Hindlimb muscle (tissue), 1 donor: ENCODE measurements around the gene ZEB1. TPM values are rescaled to one million over a fixed set of nuclear protein-coding genes. Genes with fewer than 3 reads are reported as not detected.
"Not testable (repeated sequence)": the region's sequence is repeated elsewhere in the genome, so short reads cannot be mapped to it uniquely, and the experiment has no call there.

Source experiments
- DNase-seq: peaks from one replicate; pipeline ENCODE4 v3.0.0-alpha.2; 2013
- polyA plus RNA-seq: library from polyadenylated mRNA; unstranded; fragments of 120-200 nt; gene quantifications from one replicate; pipeline ENCODE4 v1.2.1, GENCODE V29; 2013; ENCODE audit not compliant: insufficient read length

ZEB1 gene
- polyA plus RNA-seq, 1 donor = 44.9 TPM

DNA sequence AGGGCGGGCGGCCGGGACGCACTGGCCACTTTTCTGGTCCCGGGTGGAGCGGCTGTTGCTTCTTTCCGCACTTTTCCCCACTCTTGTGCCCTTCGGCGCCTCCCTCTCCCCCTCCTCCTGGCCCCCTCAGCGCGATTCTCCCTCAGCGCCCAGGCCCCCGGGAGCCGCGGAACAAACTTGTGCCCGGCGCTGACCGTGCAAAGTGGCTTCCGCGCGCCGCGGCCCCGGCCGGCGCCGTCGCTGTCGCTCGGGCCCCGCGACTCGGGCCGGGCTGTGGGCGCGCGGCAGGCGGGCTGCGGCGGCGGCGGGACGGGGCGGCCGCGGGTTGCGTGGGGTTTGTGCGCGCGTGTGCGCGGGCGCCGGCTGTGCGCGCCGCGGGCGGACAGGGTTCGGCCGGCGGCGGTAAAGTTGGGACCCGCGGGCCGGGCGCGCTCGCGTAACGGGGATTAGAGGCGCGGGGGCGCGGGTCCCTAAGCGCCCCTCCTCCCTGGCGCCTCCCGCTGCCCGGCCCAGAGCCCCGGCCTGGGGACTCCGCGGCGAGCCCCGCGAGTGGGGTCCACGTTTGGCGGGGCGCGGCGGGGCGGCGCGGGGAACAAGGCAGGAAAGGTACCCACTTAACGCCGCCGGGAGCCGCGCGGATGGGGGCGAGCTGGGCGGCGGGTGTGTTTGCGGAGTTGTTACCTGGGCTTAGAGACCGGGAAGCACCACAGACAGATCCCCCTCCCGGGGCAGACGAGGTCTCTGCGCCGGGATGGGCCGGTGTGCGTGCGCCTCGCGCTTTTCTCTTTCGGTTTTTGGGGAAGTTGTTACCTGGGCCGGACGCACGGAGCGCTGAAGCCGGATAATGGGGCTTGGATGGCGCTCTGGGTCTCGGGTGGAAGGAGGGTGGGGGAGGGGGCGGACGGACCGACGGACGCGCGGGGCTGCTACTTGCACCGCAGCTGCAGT, 860 bp downstream of the ZEB1 start:
- DNase-seq = peak; percentile 62

DNA sequence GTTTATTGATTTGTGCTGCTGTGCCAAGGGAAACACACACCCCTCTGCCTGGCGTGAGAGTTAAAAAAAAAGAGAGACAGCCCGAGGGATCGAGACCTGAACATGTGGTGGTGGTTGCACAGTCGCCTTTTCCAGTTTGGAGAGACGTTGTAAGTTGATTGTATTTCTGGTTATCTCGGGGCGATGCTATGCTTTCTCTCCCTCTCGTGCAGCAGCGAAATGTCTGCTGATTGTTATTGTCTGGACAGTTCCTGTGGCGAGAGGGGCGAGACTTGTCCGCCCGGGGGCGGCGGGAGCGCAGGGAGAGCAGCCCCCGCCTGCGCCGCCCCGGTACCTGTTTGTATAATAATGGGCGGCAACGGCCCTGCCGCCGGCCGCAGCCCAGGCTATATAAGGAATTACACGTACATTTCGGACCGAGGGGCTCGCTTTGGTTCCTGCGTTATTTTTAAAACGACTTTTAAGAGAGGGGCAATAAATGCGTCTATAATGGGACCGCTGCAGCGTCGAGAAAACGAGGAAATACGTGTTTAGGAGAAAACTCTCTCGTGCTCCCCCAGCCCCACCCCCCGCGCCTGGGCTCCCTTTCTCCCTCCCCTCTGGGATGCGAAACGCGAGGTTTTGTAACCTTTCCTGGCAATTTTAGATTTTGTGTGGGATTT, 1.7 kb downstream of the ZEB1 start:
- peak; percentile 65 for DNase-seq

DNA sequence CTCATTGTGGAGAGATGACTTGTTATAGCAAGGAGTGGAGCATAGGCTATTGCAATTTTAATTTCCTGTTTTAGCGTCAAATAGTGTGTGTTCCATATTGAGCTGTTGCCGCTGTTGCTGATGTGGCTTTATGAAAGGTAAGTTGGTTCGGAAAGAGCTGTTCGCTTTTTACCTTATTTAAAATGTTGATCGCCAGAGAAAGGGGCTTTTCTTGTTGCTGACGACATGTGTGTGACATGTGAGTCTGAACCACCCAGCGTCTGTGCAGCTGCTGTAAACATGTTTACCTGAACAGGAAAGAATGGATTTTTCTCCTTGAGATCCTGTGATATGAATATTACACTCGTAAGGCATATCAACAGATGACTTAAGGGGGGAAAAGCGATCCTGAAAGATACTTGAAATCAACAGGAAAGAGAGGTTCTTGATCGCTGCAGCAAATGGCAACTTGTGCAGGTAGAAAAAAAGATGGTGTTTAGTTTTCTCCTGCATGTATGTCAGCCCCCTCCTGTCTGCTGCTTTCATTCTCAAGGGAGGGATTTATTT, 2.5 kb downstream of the ZEB1 start:
- DNase-seq = peak; percentile 40

- no peak for DNase-seq
Observed at GRCh38 chr10:31322647-31323046, 3.6 kb downstream of the ZEB1 start.

GRCh38 chr10:31340343-31340742, 21.3 kb downstream of the ZEB1 start:
- no peak for DNase-seq

- no peak for DNase-seq
Observed at GRCh38 chr10:31341552-31341951, 22.5 kb downstream of the ZEB1 start.

DNA sequence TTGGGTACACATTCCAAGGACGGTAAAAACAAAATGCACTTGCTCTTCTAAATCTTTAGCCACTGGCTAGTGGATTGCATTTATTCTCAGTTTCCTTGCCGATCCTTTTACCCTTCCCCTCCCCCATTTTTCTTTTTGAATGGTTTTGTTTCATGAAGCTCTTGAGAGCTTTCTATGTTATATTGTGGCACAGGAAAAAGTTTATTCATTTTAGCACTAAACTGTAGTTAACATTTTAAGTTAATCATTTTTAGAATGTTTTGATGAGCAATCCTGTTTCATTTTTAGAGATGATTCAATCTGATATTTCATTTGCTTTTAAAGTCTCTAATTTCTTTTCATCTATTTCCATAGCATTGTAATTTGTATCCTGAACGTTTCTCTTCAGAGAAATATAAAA, 24.0 kb downstream of the ZEB1 start:
- DNase-seq = no peak

GRCh38 chr10:31343551-31343950, 24.5 kb downstream of the ZEB1 start:
- no peak for DNase-seq

DNA sequence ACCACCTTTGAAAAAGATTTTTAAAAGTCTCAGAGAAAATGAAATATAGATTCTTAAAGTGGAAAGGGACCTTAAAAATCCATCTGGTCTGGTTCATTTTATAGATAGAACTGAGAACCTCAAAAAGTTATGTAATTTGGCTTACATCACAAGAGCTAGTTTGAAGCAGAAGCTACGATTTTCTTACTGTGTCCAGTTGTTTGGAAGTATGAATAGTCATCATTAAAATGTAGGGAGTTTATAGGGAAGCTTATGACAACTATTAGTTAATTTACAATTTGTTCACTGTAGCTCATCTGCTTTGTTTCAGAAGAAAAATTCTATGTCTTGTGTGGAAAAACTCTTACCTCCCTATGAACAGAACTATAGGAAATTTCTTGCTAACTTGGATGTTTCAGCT, 26.9 kb downstream of the ZEB1 start:
- DNase-seq = no peak

DNA sequence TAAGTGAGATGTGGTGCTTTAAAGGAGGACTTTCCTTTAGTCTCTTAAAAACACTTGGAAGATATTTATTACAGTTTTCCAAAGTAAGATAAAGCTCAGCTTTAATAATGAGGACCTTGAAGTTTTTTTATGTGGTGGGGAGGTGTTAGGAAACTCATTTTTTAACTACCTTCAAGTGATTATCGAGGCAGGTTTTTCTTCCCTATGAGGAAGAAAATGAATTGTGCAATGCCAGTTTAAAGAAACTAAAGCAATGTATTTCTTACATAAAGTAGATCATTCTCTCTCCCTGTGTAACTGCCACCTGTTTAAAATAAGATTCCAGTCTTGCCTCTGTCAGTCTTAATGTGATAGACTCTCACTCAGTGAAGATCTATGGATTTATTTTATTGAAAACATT, 27.9 kb downstream of the ZEB1 start:
- DNase-seq = no peak

DNA sequence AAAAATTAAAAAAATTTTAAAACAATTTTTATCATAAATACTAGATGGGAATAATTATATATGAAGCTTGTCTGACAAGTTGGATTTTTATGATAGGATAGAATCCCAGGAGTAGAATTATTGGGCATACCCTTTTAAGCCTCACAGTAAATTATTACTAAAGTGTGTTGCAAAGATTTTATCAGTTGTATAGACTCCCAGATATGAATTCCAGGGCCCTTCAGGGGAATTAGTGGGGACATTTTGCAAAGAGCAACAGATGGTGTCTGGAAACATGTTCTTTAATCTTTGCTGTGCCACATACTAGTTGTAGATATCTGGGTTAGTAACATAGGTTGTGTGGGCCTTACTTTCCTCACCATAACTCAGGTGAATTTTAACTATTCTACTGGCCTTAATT, 28.7 kb downstream of the ZEB1 start:
- DNase-seq = no peak

DNA sequence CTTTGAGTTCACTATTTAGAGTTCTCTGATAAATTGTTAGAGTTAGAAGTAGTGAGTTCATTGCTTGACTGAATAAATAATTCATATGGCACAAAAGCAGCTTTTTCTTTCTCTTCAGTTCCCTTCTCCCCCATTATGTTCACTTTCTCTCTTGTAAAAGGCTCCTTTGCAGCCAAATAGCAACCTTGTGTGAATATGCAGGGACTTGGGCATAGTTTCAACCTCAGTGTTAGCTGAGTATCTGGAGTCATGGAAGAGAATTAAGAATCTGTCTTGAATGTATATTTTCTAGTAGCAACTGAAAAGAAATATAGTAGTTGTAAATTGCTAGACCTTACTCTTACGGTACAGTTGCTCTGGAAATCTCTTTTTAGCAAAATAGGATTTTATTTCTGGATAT, 31.9 kb downstream of the ZEB1 start:
- DNase-seq = peak; percentile 19

DNA sequence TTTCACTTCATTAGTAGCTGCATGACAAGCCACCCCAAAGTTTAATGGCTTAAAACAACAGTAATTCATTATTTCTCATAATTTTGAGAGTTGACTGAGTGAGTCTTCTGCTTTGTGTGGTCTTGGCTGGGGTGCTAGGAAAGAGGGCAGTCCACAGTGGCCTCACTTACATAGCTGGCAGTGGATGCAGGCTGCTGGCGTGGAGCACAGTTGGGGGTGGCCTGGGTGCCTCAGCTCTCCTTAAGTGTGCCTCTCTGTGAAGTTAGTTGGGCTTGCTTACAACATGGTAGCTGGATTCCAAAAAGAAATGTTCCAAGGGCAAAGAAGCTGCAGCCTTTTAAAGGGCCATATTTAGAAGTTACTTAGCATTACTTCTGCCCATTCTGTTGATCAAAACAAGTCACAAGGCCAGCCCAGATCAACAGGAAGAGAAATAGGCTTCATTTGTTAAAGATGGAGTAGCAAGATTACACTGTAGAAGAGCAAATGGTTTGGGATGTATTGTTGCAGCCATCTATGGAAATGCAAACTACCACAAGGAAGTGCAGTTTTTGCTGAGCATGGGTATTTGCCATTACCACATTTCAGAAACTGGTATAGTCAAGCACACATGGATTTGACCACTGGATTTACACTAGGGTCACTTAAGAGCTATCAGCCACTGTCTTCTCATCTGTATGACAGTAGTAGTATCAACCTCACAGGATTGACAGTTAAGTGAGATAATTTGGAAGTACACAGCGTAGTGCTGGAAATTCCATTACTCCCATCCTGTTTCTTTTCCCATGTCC, 33.6 kb downstream of the ZEB1 start:
- no peak for DNase-seq

GRCh38 chr10:31353574-31353973, 34.6 kb downstream of the ZEB1 start:
- no peak for DNase-seq

GRCh38 chr10:31358688-31359330, 39.8 kb downstream of the ZEB1 start:
- no peak for DNase-seq

DNA sequence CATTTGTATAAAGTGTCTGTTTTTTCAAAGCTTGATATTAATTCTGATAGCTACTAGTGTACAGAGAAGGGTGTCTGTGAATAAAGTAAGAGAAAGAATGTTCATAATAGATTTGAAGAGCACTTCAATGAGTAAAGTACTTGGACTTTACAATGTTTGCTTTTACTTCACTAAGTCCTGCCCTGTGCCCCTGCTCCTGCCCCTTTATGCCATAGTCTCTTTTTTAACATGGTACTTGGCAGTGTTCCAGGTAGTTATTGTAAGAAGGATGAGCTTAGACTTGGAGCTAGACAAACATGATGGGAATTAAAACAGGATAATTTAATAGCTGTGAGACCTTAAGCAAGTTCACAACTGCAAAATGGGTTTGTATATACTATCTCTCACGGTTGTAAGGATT, 41.0 kb downstream of the ZEB1 start:
- DNase-seq = no peak

- DNase-seq = not testable (repeated sequence)
Observed at GRCh38 chr10:31361475-31361874, 42.5 kb downstream of the ZEB1 start.

GRCh38 chr10:31362023-31362641, 43.1 kb downstream of the ZEB1 start:
- no peak for DNase-seq

DNA sequence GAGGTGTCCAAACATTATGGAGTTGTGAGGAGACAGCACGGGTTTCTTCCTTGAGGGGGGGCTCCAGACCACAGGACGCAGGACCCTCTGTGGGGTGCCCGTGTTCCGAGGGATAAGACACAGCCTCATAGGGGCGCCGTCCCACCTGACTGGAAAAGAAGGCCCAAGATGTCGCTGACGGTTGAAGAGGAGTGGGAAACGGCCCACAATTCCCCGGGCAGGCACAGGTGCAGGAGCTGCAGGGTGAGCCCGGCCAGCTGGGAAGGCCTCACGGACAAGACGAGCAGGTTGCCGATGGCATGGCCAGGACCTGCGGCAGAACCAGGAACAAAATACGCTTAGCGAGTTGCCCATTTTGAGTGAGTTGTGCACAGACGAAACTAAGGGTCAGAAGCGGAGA, 44.7 kb downstream of the ZEB1 start:
- DNase-seq = not testable (repeated sequence)

- not testable (repeated sequence) for DNase-seq
Observed at GRCh38 chr10:31364238-31364637, 45.2 kb downstream of the ZEB1 start.

DNA sequence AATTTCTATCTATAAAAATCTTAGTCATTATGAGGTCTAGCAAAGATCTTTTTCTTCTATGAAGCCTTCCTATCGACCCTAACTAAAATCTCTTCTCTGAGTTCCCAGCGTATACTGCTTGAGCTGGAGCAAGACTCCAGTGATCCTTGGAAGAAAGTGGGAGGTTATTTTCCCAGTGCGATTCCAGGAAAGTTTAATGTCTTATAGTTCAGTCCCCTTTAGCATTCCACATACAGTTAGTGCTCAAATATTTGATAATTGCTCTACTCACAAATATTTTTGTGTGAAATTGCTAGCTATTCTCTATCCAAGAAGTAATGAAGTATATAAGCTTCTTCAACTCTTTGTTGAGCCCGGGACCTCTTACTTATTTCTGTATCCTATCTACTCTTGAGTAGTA, 47.7 kb downstream of the ZEB1 start:
- DNase-seq = no peak

DNA sequence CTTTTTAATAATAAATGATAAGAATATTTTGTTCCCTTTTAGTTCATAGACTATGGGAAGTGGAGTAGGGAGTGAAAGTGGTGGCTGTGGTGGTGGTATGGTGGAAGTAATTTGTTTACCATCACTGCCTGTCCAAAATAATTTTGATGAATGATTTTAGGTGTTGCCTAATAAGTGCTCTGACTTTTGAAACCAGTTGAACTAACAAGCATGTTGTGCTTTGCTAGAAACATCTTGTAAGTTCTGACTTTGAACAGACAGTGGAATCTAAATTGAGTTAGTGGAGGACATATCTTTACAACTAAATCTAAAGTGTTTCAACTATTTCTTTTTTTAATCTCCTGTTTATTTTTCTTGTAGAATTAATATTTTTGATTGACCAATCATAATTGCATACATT, 49.7 kb downstream of the ZEB1 start:
- no peak for DNase-seq
